Peyer's patch (tissue), 4 donors: ENCODE data around the gene NFE2L1.

Experiments used
- CTCF ChIP-seq, 6 experiments: fragments of 450-650 bp in 4 of 6; fragments of 200-600 bp in 2 of 6; sonication (generic) in 1 of 6; IDR thresholded peaks; one replicate each; pipeline ENCODE4 v1.5.1; 2017 to 2019; ENCODE audit warnings: antibody characterized with exemption in 6 of 6, mild to moderate bottlenecking in 3 of 6, moderate library complexity in 1 of 6
- POLR2A ChIP-seq, 2 donors: fragments of 450-650 bp; IDR thresholded peaks; one replicate each; pipeline ENCODE4 v1.5.1; 2017; ENCODE audit warnings: antibody characterized with exemption in 2 of 2, mild to moderate bottlenecking in 2 of 2, moderate library complexity in 2 of 2

- TF ChIP-seq CTCF (IDR thresholded peaks at IDR 0.05) = no peak
- no peak for TF ChIP-seq POLR2A (IDR thresholded peaks at IDR 0.05)
Measured at GRCh38 chr17:48036693-48037035, 11.5 kb upstream of the NFE2L1 start.
